ENCODE measurements around the gene TMEM235.
A peak's percentile ranks its signal among the peaks of the same experiment; 100 is the strongest.

Gene TMEM235

GRCh38 chr17:78255029-78255656 lies 23.7 kb downstream of the TMEM235 start:
- Histone ChIP-seq H3K4me3 (ENCODE audit: severe bottlenecking) (no peak overlapping the region), H3K27ac (ENCODE audit: poor library complexity, severe bottlenecking) (no peak overlapping the region), H3K27me3 (ENCODE audit: insufficient read depth, poor library complexity, severe bottlenecking) (no peaks in the 10 kb centered on the region), H3K36me3 (ENCODE audit: low read depth) (no peaks in the 10 kb centered on the region), H3K4me1 (ENCODE audit: insufficient read depth, poor library complexity, severe bottlenecking) (peaks cover 6% of the 10 kb centered on the region), H3K9me3 (ENCODE audit: severe bottlenecking) (no peaks in the 10 kb centered on the region)
- DNase-seq (ENCODE audit: low spot score) (no peak), ATAC-seq (ENCODE audit: low read depth) (no peak)
- no peak for TF ChIP-seq CTCF (IDR thresholded peaks at IDR 0.05; ENCODE audit: poor library complexity, severe bottlenecking)

- Histone ChIP-seq H3K4me3 (ENCODE audit: severe bottlenecking) (no peak overlapping the region), H3K9me3 (ENCODE audit: severe bottlenecking) (no peaks in the 10 kb centered on the region), H3K36me3 (ENCODE audit: low read depth) (no peaks in the 10 kb centered on the region), H3K4me1 (ENCODE audit: insufficient read depth, poor library complexity, severe bottlenecking) (peaks cover 5% of the 10 kb centered on the region), H3K27ac (ENCODE audit: poor library complexity, severe bottlenecking) (no peak overlapping the region), H3K27me3 (ENCODE audit: insufficient read depth, poor library complexity, severe bottlenecking) (no peaks in the 10 kb centered on the region)
- DNase-seq (ENCODE audit: low spot score) (no peak), ATAC-seq (ENCODE audit: low read depth) (no peak)
- no peak for TF ChIP-seq CTCF (IDR thresholded peaks at IDR 0.05; ENCODE audit: poor library complexity, severe bottlenecking)
These were observed 24.7 kb downstream of the TMEM235 start for GRCh38 chr17:78255953-78256706.

GRCh38 chr17:78256707-78257591 lies 25.5 kb downstream of the TMEM235 start:
- no peak overlapping the region for H3K4me3 ChIP-seq (ENCODE audit: severe bottlenecking)
- DNase-seq (ENCODE audit: low spot score) (peak; percentile 61), ATAC-seq (ENCODE audit: low read depth) (no peak)
- H3K27ac ChIP-seq (ENCODE audit: poor library complexity, severe bottlenecking), result no peak overlapping the region
- no peaks in the 10 kb centered on the region for H3K27me3 ChIP-seq (ENCODE audit: insufficient read depth, poor library complexity, severe bottlenecking)
- TF ChIP-seq CTCF (IDR thresholded peaks at IDR 0.05; ENCODE audit: poor library complexity, severe bottlenecking), result no peak
- H3K4me1 ChIP-seq (ENCODE audit: insufficient read depth, poor library complexity, severe bottlenecking), result no peaks in the 10 kb centered on the region
- H3K36me3 ChIP-seq (ENCODE audit: low read depth), result no peaks in the 10 kb centered on the region
- H3K9me3 ChIP-seq (ENCODE audit: severe bottlenecking), result no peaks in the 10 kb centered on the region

GRCh38 chr17:78257810-78258322 lies 26.4 kb downstream of the TMEM235 start:
- ATAC-seq (ENCODE audit: low read depth) (no peak), DNase-seq (ENCODE audit: low spot score) (peak; percentile 68)
- Histone ChIP-seq H3K27ac (ENCODE audit: poor library complexity, severe bottlenecking) (no peak overlapping the region), H3K9me3 (ENCODE audit: severe bottlenecking) (no peaks in the 10 kb centered on the region), H3K36me3 (ENCODE audit: low read depth) (no peaks in the 10 kb centered on the region), H3K27me3 (ENCODE audit: insufficient read depth, poor library complexity, severe bottlenecking) (no peaks in the 10 kb centered on the region), H3K4me1 (ENCODE audit: insufficient read depth, poor library complexity, severe bottlenecking) (no peaks in the 10 kb centered on the region), H3K4me3 (ENCODE audit: severe bottlenecking) (no peak overlapping the region)
- TF ChIP-seq CTCF (IDR thresholded peaks at IDR 0.05; ENCODE audit: poor library complexity, severe bottlenecking), result no peak

Measured in RWPE2 (cell line).